Measurements from ENCODE around the gene UPK3B. TPM values are rescaled to one million over a fixed set of nuclear protein-coding genes. Genes with fewer than 3 reads are reported as not detected.
"Not testable (repeated sequence)": the region's sequence is repeated elsewhere in the genome, so short reads cannot be mapped to it uniquely, and the experiment has no call there.

The UPK3B gene
- total RNA-seq, 1 donor from 2014 or later = 0.54 TPM

DNA sequence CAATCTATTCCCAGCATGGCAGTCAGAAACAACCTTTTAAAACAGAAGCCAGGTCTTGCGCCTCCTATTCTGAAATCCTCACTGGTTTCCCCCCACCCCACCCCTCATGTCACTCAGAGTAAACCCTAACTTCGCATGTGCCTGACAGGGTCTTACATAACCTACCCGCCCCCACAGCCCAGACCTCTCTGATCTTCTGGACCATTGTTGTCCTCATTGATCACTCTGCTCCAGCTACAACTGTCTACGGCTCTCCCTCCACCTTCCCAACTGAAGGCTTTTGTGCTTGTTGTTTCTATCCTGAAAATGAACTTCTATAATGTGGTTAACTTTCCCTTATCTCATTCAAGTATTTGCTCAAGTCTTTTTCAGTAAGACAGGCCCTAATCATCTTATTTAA, 49.8 kb downstream of the UPK3B start:
- ATAC-seq; DNase-seq (ENCODE audit: missing footprints); intact Hi-C loops (cut with DNase I): not testable (repeated sequence)

DNA sequence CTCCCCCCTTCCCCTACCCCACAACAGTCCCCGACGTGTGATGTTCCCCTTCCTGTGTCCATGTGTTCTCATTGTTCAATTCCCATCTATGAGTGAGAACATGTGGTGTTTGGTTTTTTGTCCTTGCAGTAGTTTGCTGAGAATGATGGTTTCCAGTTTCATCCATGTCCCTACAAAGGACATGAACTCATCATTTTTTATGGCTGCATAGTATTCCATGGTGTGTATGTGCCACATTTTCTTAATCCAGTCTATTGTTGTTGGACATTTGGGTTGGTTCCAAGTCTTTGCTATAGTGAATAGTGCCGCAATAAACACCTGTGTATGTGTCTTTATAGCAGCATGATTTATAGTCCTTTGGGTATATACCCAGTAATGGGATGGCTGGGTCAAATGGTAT, 51.0 kb downstream of the UPK3B start:
- intact Hi-C loops (cut with DNase I); ATAC-seq; DNase-seq (ENCODE audit: missing footprints): not testable (repeated sequence)

DNA sequence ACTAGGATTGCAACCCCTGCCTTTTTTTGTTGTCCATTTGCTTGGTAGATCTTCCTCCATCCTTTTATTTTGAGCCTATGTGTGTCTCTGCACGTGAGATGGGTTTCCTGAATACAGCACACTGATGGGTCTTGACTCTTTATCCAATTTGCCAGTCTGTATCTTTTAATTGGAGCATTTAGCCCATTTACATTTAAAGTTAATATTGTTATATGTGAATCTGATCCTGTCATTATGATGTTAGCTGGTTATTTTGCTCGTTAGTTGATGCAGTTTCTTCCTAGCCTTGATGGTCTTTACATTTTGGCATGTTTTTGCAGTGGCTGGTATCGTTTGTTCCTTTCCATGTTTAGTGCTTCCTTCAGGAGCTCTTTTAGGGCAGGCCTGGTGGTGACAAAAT, 54.6 kb downstream of the UPK3B start:
- DNase-seq (ENCODE audit: missing footprints); ATAC-seq; intact Hi-C loops (cut with DNase I): not testable (repeated sequence)

Other genes starting within 250 kb of the UPK3B start
- gene HSPB1, start 207.9 kb upstream of the UPK3B start, total RNA-seq = 3,139 TPM
- 243 TPM for gene YWHAG, start 151.6 kb upstream of the UPK3B start, total RNA-seq
- 1.3 TPM for gene SSC4D, start 100.9 kb upstream of the UPK3B start, total RNA-seq
- 0.46 TPM for gene ZP3, start 85.6 kb upstream of the UPK3B start, total RNA-seq
- gene DTX2, start 48.8 kb upstream of the UPK3B start, total RNA-seq = 8.0 TPM
- gene SPDYE16, start 32.7 kb downstream of the UPK3B start, total RNA-seq = not detected
- gene POMZP3, start 116.7 kb downstream of the UPK3B start, total RNA-seq = 7.5 TPM

All from Right ventricle myocardium inferior (tissue), 1 donor.